ENCODE data around the gene KLHL29. TPM values are rescaled to one million over a fixed set of nuclear protein-coding genes. Genes with fewer than 3 reads are reported as not detected.

Gene KLHL29
- total RNA-seq, 1 donor from 2014 or later = 5.5 TPM

- Histone ChIP-seq H3K4me1 (ENCODE audit: insufficient read depth, low read length) (peaks cover 11% of the 10 kb centered on the region), H3K4me3 (ENCODE audit: insufficient read depth, low read depth, low read length) (no peak overlapping the region), H3K9me3 (ENCODE audit: insufficient read depth, low read depth, low read length) (no peaks in the 10 kb centered on the region), H3K79me2 (ENCODE audit: insufficient read depth, low read length) (no peaks in the 10 kb centered on the region), H3K9ac (ENCODE audit: low read length) (no peak overlapping the region), H3K4me2 (ENCODE audit: low read length) (no peak overlapping the region), H3K27me3 (ENCODE audit: insufficient read depth, low read length) (no peaks in the 10 kb centered on the region), H3K36me3 (ENCODE audit: insufficient read depth, low read length) (no peaks in the 10 kb centered on the region), H4K20me1 (ENCODE audit: insufficient read depth, low read length) (peaks cover 6% of the 10 kb centered on the region), H2AFZ (ENCODE audit: low read depth, low read length) (no peak overlapping the region), H3K27ac (ENCODE audit: low read depth, low read length) (no peak overlapping the region)
- TF ChIP-seq CTCF (IDR thresholded peaks at IDR 0.05; ENCODE audit: insufficient read depth, low read depth, low read length) = no peak
- no peak for TF ChIP-seq EZH2 (IDR thresholded peaks at IDR 0.05; ENCODE audit: insufficient read depth, low read length)
- H3K4me3 Mint-ChIP-seq (ENCODE audit: unreplicated experiment) = no peak overlapping the region
- H3K4me1 Mint-ChIP-seq (ENCODE audit: low read depth, unreplicated experiment) = no peaks in the 10 kb centered on the region
- peaks cover 3% of the 10 kb centered on the region for H3K9me3 Mint-ChIP-seq (ENCODE audit: unreplicated experiment)
- peaks cover 3% of the 10 kb centered on the region for H3K36me3 Mint-ChIP-seq (ENCODE audit: low read depth, unreplicated experiment)
- FAIRE-seq (no peak), DNase-seq (ENCODE audit: low read depth) (no peak)
- H3K27me3 Mint-ChIP-seq (ENCODE audit: low read depth, unreplicated experiment) = peaks cover 68% of the 10 kb centered on the region
- H3K27ac Mint-ChIP-seq (ENCODE audit: unreplicated experiment) = no peak overlapping the region
Measured at GRCh38 chr2:23561544-23561943, 176.6 kb downstream of the KLHL29 start.

GRCh38 chr2:23562143-23562542 lies 177.2 kb downstream of the KLHL29 start:
- no peak overlapping the region for H3K4me2 ChIP-seq (ENCODE audit: low read length)

More at GRCh38 chr2:23562143-23562542, 177.2 kb downstream of the KLHL29 start:
- Histone ChIP-seq H3K79me2 (ENCODE audit: insufficient read depth, low read length) (no peaks in the 10 kb centered on the region), H2AFZ (ENCODE audit: low read depth, low read length) (no peak overlapping the region), H3K36me3 (ENCODE audit: insufficient read depth, low read length) (no peaks in the 10 kb centered on the region), H3K9me3 (ENCODE audit: insufficient read depth, low read depth, low read length) (no peaks in the 10 kb centered on the region), H3K27me3 (ENCODE audit: insufficient read depth, low read length) (no peaks in the 10 kb centered on the region), H3K27ac (ENCODE audit: low read depth, low read length) (no peak overlapping the region), H3K4me1 (ENCODE audit: insufficient read depth, low read length) (peaks cover 11% of the 10 kb centered on the region), H3K9ac (ENCODE audit: low read length) (no peak overlapping the region), H3K4me3 (ENCODE audit: insufficient read depth, low read depth, low read length) (no peak overlapping the region), H4K20me1 (ENCODE audit: insufficient read depth, low read length) (peaks cover 6% of the 10 kb centered on the region)
- no peak for TF ChIP-seq EZH2 (IDR thresholded peaks at IDR 0.05; ENCODE audit: insufficient read depth, low read length)
- TF ChIP-seq CTCF (IDR thresholded peaks at IDR 0.05; ENCODE audit: insufficient read depth, low read depth, low read length) = no peak
- Mint-ChIP-seq H3K27ac (ENCODE audit: unreplicated experiment) (no peak overlapping the region), H3K27me3 (ENCODE audit: low read depth, unreplicated experiment) (peaks cover 68% of the 10 kb centered on the region), H3K36me3 (ENCODE audit: low read depth, unreplicated experiment) (peaks cover 3% of the 10 kb centered on the region), H3K4me3 (ENCODE audit: unreplicated experiment) (no peak overlapping the region), H3K4me1 (ENCODE audit: low read depth, unreplicated experiment) (no peaks in the 10 kb centered on the region), H3K9me3 (ENCODE audit: unreplicated experiment) (peaks cover 3% of the 10 kb centered on the region)
- FAIRE-seq = no peak
- no peak for DNase-seq (ENCODE audit: low read depth)
